GM18517 (cell line): Measurements from ENCODE around the gene PHLDB3.
"Not testable (repeated sequence)": the region's sequence is repeated elsewhere in the genome, so short reads cannot be mapped to it uniquely, and the experiment has no call there.

Experiments
- ATAC-seq: cut with Tn5 transposase; IDR thresholded peaks from one replicate; pipeline ENCODE4 v1.9.1; 2021; ENCODE audit warnings: mild to moderate bottlenecking, moderate library complexity; ENCODE audit not compliant: unreplicated experiment

Gene PHLDB3

DNA sequence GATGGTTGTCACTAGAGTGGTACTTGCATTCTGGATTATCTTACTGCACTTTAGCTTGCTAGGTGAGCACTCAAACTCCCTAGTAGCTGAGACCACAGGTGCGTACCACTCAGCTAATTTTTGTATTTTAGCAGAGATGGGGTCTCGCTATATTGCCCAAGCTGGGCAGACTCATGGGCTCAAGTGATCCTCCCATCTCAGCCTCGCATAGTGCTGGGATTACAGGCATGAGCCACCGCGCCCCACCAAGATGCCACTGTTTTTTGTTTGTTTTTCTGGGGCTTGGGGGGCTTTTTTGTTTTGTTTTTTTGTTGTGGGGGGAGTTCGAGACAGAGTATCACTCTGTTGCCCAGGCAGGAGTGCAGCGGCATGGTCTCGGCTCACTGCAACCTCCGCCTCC is 56.9 kb downstream of the PHLDB3 start:
- ATAC-seq = no peak

DNA sequence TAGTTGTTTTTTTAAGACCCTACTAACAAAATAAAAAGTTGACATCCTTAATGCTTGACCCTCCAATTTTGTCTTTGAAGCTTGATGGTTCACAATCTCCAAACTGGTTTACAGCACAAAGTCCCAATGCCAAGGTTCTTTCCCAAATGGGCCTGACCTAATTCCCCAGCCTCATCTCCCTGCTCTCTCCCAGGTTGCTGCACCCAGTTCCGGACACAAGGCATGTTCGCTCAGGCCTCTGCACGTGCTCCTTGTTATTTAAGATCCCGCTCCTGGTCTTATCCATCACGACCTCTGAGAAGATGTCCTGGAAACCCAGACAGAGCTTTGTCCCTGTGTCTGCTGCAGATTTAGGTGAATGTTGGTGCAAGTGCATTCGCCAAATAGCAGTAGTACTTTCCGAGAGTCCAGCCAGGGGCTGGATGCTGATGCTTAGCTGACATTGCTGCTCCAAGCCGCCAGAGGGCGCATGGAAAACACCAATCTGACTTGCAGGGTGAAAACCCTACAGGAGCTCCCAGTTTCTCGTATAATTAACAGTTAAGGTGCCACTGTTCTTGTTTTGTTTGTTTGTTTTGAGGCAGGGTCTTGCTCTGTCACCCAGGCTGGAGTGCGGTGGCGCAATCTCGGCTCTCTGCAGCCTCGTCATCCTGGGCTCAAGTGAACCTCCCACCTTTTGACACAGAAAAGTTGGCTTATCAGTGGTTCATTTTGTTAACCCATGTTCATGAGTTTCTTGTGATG is 57.6 kb downstream of the PHLDB3 start:
- ATAC-seq = no peak

DNA sequence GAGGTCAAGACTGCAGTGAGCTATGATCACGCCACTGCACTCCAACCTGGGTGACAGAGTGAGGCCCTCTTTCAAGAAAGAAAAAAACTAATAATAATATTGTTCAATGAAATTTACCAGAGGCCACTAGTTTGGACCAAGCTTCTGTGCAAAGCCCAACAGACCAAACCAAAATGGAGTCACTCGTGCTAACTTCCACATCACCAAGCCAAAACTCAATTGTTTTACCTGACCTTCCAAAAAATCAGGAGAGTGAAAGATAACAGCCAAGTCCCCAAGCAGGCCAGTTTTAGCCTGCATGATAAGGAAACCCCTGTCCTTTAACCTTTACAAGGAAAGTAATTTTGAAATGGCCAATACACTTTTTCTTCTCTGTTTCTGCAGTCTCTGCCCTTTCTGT is 59.1 kb downstream of the PHLDB3 start:
- no peak for ATAC-seq

DNA sequence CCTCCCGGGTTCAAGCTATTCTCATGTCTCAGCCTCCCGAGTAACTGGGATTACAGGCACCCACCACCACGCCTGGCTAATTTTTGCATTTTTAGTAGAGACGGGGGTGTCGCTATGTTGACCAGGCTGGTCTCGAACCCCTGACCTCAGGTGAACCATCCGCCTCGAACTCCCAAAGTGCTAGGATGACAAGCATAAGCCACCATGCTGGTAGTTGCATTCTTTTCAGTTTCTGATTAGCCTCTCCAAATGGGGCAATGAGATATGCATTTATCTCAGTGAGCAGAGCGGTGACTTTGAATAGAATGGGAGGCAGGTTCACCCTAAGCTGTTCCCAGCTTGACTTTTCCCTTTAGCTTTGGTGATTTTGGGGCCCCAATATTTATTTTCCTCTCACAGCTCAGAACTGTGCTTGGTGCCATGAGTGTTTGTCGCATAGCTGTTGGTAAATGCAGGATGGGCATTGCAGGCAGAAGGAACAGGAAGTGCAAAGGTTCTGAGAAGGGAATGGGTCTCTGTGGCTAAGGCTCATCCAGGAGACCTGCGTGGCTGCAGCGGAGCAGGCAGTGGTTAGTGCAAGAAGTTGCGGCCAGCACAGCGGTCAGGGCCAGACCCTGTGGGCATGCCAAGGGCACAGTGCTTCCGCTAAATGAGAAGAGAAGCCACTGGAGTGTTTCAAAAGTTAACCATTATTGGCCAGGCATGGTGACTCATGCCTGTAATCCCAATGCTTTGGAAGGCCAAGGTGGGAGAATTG is 59.8 kb downstream of the PHLDB3 start:
- no peak for ATAC-seq

DNA sequence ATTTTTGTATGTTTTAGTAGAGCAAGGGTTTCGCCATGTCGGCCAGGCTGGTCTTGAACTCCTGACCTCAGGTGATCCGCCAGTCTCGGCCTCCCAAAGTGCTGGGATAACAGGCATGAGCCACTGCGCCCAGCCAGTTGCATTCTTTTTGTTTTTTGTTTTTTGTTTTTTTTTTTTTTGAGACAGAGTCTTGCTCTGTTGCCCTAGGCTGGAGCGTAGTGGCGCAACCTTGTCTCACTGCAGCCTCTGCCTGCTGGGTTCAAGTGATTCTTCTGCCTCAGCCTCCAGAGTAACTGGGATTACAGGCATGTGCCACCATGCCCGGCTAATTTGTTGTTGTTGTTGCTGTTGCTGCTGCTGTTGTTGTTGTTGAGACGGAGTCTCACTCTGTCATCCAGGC is 60.5 kb downstream of the PHLDB3 start:
- not testable (repeated sequence) for ATAC-seq

DNA sequence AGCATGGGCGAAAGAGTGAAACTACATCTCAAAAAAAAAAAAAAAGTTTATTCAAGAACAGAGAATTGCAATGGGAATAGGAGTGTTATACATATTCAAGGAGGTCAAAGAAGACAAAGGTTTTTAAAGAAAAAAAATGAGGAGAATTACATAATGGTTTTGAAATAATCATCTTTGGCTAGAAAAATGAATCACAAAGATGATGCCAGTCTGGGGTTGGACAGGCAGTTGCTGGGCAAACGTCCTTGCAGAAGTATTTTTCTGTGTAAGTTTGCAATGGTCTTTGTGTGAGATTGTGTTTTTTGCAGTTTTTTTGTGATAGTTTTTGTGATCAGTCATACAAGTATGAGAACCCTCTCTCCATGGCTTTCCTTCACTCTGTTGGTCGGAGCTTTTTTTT is 62.8 kb downstream of the PHLDB3 start:
- ATAC-seq = no peak

DNA sequence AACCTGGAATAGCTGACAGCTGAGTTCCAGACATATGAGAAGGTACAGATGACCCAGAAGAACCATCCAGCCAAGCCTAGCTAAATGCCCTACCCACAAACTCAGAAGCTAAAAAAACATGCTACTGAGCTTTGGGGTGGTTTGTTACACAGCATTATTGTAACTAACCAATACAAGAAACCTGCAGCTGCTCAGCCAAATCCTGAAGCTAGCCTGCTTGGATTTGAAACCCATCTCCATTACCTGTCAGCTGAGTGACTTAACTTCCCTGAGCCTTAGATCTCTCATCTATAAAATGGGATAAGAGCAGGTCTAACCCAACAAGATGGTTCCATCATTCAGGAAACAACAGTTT is 64.9 kb downstream of the PHLDB3 start:
- ATAC-seq = no peak

DNA sequence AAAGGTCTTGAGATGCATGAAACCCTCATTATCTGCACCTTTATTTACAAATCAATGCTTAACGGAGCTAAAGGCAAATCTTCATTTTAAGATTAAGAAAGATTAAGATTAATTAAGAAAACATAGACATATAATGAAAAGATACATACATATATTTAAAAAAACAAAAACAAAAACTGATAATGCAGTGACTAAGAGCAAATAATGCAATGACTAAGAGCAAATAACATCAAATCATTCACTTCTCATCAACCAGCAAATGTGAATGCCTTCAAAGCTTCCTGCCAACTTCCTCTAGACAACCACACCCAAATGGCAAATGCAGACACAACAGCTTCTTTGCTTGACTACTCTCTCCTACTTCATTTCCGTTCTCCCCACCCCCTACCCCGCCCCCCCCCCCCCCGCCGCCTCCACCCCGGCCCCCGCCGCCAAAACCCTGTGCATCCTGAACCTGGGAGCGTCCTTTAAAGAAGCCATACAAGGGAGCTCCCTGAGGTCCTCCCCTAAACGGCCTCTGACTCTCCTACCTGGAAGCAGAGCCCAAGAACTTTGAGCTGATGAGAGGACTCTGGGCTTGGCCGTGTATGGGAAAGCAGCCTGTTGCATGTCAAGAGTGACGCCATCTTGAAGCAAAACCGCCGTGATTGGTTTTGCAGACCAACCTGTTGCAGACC is 65.4 kb downstream of the PHLDB3 start:
- ATAC-seq = no peak

DNA sequence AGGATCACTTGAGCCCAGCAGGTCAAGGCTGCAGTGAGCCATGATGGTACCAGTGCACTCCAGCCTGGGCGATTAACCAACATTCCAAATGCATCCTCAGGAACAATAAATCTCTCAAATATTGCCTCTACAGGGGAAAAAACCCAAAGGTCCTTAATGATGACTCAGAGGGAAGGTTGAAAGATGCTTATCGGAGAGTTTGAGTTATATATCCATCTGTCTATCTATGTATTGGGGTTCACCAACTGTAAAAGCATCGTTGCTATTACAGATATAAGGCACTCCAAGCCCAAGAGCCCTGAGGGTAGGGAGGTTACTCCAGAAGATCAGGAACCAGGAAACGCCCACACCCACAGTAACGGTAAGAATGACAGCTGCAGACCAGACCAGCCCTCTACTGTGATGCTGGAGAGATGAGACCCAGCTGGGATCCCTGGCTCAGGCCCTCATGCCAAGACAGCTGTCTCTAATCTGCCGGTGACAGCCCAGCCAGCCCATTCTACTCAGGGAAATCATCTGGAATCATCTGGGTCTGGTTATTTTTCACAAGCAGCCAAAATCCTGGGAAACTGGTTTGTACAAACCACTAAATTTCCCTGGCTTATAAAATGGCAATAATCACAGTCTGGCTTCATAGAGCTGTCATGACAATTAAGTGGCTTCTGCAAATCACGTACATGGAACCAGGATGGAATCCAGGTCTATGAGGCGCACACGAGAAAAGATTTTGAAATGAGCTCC is 66.1 kb downstream of the PHLDB3 start:
- no peak for ATAC-seq

DNA sequence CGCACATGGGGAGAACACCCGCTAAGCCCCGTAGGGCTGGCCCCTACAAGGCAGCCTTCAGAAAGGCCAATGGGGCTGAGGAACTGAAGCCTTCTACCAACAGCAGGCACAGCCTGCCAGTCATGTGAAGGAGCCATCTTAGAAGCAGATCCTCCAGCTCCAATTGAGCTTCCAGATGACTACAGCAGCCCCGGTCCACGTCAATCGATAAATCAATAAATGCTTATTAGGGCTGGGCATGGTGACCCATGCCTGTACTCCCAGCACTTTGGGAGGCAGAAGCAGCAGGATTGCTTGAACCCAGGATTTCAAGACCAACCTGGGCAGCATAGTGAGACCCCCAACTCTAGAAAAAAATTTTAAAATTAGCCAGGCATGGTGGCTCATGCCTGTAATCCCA is 66.8 kb downstream of the PHLDB3 start:
- ATAC-seq = no peak

DNA sequence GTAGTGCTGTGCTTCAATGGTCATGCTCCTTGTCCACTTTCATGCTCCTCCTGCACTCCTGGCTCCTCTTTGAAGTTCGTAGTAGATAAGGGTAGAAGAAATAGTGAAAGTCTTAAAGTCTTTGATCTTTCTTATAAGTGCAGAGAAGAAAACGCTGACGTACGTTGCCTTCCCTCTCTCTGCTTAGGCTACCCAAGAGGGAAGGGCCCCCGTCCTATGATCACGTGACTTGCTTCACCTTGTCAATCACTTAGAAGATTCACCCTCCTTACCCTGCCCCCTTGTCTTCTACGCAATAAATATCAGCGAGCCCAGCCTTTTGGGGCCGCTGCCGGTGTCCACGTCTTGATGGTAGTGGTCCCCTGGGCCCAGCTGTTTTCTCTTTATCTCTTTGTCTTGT is 67.3 kb downstream of the PHLDB3 start:
- ATAC-seq = not testable (repeated sequence)

DNA sequence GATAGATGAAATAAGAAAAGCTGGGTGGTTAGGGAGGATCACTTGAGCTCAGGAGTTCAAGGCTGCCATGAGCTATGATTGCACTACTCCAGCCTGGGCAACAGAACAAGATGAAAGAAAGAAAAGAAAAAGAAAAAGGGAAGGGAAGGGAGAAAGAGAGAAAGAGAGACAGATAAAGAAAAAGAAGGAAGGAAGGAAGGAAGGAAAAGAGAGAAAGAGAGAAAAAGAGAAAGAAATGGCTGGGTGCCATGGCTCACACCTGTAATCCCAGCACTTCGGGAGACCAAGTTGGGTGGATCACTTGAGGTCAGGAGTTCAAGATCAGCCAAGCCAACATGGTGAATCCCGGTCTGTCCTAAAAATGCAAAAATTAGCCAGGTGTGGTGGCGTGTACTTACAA is 68.8 kb downstream of the PHLDB3 start:
- no peak for ATAC-seq

DNA sequence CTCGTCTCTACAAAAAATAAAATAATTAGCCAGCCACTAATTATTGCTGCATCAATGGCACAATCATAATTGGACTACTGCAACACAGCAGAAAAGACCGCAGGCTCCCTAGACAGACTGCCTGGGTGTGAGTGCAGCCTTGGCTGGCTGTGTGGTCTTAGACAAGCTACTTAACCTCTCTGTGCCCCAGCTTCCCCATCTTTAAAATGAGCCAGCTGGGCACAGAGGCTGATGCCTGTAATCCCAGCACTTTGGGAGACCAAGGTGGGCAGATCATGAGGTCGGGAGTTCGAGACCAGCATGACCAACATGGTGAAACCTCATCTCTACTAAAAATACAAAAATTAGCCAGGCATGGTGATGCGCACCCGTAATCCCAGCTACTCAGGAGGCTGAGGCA is 70.9 kb downstream of the PHLDB3 start:
- no peak for ATAC-seq

DNA sequence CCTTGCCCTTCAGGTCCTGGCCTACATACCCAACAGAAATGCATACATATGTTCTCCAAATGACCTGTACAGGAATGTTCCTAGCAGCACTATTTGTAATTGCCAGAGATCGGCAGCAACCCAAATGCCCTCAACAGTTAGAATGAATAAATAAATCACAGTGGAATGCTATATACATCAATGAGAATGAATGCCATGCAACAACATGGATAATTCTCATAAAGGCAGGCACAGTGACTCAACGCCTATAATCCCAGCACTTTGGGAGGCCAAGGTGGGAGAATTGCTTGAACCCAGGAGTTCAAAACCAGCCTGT is 71.2 kb downstream of the PHLDB3 start:
- no peak for ATAC-seq

DNA sequence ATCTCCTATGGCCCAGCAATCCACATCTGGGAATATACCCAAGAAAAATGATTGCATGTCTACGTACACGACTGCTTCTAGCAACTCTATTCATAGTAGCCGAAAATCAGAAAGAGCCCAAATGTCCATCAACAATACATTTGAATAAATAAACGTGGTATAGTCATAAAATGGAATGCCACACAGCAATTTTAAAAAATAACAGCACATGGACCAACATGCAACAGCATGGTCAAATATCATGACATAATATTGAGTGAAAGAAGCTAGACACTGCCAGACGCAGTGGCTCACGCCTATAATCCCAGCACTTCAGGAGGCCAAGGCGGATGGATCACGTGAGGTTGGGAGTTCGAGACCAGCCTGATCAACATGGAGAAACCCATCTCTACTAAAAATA is 73.6 kb downstream of the PHLDB3 start:
- ATAC-seq = no peak

DNA sequence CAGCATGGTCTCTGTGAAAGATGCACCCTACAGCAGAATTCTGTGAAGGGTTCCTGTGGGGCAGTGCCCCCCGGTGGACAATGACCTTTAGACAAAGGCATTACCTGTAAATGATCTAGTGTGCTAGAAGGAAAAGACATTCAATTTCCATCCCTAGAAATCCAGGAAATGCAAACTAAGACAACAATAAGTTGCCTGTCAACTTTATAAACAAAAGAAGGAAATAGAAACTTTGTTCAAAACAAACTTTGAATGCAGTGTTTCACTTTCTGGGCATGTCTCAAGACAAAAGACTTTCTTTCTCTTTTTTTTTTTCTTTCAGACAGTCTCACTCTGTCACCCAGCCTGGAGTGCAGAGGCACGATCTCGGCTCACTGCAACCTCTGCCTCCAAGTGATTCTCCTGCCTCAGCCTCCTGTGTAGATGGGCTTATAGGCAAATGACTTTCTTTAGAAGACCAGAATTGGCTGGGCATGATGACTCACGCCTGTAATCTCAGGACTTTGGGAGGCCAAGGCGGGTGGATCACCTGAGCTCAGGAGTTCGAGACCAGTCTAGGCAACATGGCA is 74.3 kb downstream of the PHLDB3 start:
- peak; percentile 82 for ATAC-seq

DNA sequence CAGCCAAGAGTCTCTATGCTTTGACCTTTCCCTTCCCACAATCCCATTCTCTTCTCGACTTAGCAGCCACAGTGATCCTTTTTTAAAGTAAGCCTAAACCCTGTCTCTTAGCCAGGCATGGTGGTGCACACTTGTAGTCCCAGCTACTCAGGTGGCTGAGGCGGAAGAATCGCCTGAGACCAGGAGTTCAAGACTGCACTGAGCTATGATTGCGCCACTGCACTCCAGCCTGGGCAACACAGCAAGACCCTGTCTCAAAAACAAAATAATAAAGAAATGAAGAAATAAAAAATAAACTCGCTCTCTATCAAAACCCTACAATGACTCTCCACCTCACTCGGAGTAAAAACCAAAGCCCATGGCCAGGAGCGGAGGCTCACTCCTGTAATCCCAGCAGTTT is 75.2 kb downstream of the PHLDB3 start:
- ATAC-seq = no peak

DNA sequence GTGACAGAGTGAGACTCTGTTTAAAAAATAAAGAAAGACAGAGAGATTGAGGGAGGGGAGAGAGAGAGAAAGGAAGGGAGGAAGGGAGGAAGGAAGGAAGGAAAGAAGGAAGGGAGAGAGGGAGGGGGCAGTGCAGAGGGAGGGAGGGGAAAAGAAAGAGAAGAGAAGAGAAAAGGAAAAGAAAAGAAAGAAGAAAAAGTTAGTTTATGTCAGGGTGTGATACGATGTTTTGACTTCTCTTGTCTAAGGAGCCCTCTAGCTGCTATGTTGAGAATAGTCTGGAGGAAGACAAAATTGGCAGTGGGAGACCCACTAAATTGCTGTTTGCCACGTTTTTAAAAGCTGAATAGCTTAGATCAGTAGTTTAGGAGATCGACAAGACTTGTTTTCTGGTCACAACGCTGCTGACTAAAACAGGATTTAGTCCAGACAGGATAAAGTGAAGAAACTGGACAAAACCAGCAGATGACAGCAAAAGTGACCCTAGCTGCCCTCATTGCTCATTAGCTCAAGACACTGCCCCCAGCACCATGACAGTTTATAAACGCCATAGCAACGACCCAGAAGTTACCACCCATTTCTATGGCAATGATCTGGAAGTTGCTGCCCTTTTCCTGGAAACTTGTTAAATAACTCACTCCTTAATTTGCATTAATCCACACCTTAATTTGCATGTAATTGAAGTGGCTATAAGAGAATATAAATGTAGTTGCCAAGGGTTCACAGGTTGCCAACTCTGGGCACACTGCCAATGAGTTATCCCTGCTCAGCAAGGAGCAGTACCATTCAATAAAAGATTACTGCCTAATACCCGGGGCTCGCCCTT is 78.8 kb downstream of the PHLDB3 start:
- no peak for ATAC-seq
